GM12891 (cell line): ENCODE results near the gene SYT1.

Experiments
- PAX5 ChIP-seq: IDR thresholded peaks from 2 replicates; pipeline ENCODE4 v1.6.1; 2011; ENCODE audit warnings: low read length, moderate library complexity, mild to moderate bottlenecking; ENCODE audit not compliant: insufficient read depth, severe bottlenecking
- POLR2A ChIP-seq: IDR thresholded peaks from 2 replicates; pipeline ENCODE4 v1.6.1; 2011; ENCODE audit warnings: low read depth, low read length, control low read depth
- POLR2AphosphoS5 ChIP-seq: IDR thresholded peaks from 2 replicates; pipeline ENCODE4 v1.6.1; 2011; ENCODE audit warnings: low read depth, low read length, control low read depth
- SPI1 ChIP-seq: IDR thresholded peaks from 2 replicates; pipeline ENCODE4 v1.6.1; 2011; ENCODE audit warnings: low read depth, low read length, control low read depth
- TAF1 ChIP-seq: IDR thresholded peaks from 2 replicates; pipeline ENCODE4 v1.6.1; 2011; ENCODE audit warnings: low read depth, low read length, control low read depth

DNA sequence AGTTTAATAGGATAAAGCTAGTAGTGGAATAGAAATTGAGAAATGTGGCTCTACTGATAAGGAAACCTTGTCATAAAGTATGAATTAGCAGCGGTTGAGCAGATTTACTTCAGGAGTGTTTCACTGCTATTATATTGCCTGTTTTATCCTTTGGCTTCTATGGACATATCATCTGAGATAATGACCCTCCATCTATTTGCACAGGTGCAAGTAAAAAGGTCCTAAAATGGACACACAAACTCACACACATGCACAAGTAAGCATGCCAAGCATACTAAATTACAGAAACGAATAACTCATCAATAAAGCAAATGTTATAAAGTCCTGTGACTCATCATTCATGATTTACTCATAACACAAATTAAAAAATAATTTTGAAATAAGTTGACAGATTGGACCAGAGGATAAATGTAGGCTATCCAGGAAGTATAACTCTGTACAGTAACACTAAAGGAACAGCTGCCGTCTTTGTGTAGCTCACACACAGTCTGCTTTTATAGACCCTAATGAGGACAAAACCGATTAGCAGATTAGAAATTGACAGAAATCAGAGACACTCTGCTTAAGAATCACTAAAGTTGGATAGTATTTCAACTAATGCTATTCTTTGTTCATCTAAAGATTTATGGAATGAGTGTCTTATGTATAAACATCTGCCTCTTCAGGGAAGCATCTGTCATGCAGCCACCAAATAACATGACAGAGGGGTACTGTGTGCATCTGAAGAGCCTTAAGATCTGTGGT lies 73.9 kb downstream of the SYT1 start:
- no peak for TF ChIP-seq POLR2AphosphoS5
- no peak for TF ChIP-seq POLR2A
- no peak for TF ChIP-seq TAF1
- TF ChIP-seq PAX5, result no peak
- no peak for TF ChIP-seq SPI1
